ENCODE data around the gene PAQR9. TPM values are rescaled to one million over a fixed set of nuclear protein-coding genes. Genes with fewer than 3 reads are reported as not detected.

PAQR9 gene
- total and polyA plus RNA-seq, 8 donors = 0.11 to 0.13 TPM; not detected in 6

DNA sequence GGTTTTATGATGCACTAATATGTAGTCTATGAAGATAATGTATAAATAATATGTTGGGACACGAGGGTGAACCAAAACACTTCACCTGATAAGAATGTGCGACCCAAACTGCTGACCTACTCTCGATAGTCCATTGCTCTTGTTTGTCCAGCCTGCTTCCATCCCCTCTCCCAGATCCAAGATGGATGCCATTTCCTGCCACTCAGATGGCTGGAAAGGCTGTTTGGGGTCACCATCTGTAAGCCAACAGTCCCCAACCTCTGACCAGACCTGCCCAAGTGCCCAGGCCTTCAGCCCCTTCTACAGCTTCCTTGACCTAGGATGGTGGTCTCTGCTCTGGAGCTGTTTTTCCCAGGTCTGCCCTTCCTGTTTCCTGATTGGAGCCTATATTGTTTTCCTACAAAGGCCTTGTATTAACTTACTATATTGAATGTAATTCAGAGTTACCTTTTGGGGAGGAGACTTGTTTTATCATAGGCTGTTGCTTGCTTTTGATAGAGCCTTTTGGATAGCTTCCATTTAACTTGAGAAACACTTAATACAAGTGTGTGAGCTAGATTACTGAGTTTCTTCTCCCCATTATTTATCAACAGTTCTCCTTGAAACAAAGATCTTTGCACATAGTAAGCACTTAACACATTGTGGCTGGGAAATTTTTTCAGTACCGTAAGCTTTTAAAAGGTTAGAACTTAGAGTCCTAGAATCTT is 5.0 kb upstream of the PAQR9 start:
- peaks cover 0 to 5% of the 10 kb centered on the region in 2 donors for H3K4me1 ChIP-seq
- no peaks in the 10 kb centered on the region for H3K9me3 ChIP-seq
- H3K36me3 ChIP-seq = no peaks in the 10 kb centered on the region
- ATAC-seq = no peak
- H3K27me3 ChIP-seq = peaks cover 18 to 39% of the 10 kb centered on the region in 2 donors
- no peak overlapping the region for H3K27ac ChIP-seq
- no peak overlapping the region for H3K4me3 ChIP-seq
- DNase-seq = no peak
- intact Hi-C loops (cut with DNase I) = no loop called here
- TF ChIP-seq, protein P1, sequence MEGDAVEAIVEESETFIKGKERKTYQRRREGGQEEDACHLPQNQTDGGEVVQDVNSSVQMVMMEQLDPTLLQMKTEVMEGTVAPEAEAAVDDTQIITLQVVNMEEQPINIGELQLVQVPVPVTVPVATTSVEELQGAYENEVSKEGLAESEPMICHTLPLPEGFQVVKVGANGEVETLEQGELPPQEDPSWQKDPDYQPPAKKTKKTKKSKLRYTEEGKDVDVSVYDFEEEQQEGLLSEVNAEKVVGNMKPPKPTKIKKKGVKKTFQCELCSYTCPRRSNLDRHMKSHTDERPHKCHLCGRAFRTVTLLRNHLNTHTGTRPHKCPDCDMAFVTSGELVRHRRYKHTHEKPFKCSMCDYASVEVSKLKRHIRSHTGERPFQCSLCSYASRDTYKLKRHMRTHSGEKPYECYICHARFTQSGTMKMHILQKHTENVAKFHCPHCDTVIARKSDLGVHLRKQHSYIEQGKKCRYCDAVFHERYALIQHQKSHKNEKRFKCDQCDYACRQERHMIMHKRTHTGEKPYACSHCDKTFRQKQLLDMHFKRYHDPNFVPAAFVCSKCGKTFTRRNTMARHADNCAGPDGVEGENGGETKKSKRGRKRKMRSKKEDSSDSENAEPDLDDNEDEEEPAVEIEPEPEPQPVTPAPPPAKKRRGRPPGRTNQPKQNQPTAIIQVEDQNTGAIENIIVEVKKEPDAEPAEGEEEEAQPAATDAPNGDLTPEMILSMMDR (IDR thresholded peaks at IDR 0.05) = no peak

DNA sequence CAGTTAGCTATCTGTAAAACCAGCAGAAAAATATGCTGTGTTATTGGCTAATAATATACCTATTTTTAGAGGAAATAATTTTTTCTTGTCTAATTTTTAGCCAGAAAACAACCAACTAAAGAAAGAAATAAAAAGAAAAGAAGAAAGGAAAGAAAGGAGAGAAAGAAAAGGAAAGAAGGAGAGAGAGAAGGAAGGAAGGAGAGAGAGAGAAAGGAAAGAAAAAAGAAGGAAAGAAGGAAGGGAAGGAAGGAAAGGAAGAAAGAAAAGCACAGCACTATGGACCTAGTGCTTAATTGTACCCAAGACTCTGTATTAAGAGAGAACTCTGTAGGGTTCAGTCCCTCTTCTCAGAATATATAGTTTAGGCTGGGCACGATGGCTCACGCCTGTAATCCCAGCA is 3.3 kb upstream of the PAQR9 start:
- TF ChIP-seq, protein P1 (IDR thresholded peaks at IDR 0.05) = no peak
- ATAC-seq = no peak

DNA sequence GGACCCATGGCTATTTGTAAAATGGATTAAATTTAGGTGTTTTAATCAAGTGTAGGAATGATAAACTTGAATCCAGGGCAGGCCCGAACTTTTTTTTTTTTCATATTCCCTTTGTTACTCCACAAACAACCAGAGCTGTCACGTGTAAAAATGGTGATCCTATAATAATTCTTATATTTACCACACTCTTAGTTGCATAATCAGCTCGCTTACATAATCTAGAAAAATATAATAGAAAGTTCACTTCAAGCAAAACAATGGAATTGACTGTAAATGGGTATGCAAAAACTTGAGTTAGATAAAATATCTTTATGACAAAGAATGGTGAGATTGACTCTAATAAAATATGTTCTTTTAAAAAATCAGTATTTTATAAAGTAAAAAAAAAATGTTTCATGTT is 2.1 kb upstream of the PAQR9 start:
- H3K4me3 ChIP-seq = no peak overlapping the region
- ATAC-seq (no peak), DNase-seq (no peak)
- TF ChIP-seq, protein P1 (IDR thresholded peaks at IDR 0.05) = no peak
- peaks cover 0 to 12% of the 10 kb centered on the region in 2 donors for H3K4me1 ChIP-seq
- no peaks in the 10 kb centered on the region for H3K36me3 ChIP-seq
- H3K9me3 ChIP-seq = no peaks in the 10 kb centered on the region
- intact Hi-C loops (cut with DNase I) = no loop called here
- peaks cover 45 to 68% of the 10 kb centered on the region in 2 donors for H3K27me3 ChIP-seq
- H3K27ac ChIP-seq = no peak overlapping the region

More for the DNA sequence above, 3.3 kb upstream of the PAQR9 start:
- H3K4me3 ChIP-seq = no peak overlapping the region
- intact Hi-C loops (cut with DNase I) = no loop called here
- H3K4me1 ChIP-seq = peaks cover 0 to 12% of the 10 kb centered on the region in 2 donors
- peaks cover 34 to 55% of the 10 kb centered on the region in 2 donors for H3K27me3 ChIP-seq
- H3K9me3 ChIP-seq = no peaks in the 10 kb centered on the region
- H3K27ac ChIP-seq = no peak overlapping the region
- no peak for DNase-seq
- no peaks in the 10 kb centered on the region for H3K36me3 ChIP-seq

DNA sequence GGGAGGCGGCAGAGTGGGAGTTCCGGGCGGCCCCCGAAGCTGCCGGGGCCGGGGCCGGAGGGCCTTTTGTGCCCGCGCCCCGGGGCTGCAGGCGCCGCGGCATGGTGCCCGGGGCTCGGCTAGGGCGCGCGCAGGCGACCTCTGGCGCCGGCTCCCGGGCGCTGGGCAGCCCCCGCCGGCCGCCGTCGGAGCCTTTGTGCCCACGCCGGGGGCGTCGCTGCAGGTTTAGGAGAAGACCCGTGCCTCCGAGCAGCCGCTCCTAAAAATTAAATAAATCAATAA is 299 bp downstream of the PAQR9 start:
- Histone ChIP-seq H3K4me3 (peak overlapping the region; percentile 45 to 46), H3K9me3 (no peaks in the 10 kb centered on the region), H3K4me1 (peaks cover 0 to 12% of the 10 kb centered on the region in 2 donors), H3K36me3 (no peaks in the 10 kb centered on the region), H3K27ac (no peak overlapping the region), H3K27me3 (peaks cover 51 to 87% of the 10 kb centered on the region in 2 donors)
- intact Hi-C loops (cut with DNase I) = no loop called here
- ATAC-seq = no peak
- no peak for DNase-seq
- TF ChIP-seq, protein P1 (IDR thresholded peaks at IDR 0.05) = no peak

DNA sequence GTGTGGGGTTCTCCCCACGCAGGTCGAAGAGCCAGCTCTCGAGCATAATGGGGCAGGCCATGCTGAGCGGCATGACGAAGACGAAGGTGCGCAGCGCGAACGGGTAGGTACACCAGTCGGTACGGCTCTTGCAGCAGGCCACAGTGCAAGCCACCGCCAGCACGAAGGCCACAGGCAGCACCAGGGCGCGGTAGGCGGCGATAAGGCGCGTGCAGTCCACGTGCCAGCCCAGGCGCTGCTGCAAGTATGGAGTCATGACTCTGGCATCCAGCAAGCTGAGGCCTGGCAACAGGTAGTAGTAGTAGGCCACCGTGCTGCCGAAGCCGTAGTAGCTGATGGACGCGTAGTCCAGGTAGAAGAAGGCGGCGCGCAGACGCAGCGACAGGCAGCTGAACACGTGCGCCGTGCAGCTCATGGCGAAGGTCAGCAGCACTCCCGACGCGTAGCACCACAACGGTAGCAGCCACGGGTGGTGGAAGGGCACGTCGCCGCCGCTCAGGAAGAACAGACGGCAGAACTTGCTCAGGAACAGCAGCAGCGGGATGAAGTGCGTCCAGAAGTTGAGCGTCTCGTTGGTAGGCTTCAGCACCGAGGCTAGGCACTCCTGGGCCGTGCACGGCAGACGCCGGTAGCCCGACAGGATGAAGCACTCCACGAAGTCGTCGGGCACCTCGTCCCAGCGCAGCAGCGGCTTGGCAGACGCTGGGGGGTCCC is 797 bp downstream of the PAQR9 start:
- H3K27ac ChIP-seq = no peak overlapping the region
- H3K4me3 ChIP-seq = peak overlapping the region in 1 of 2 donors; percentile 45
- H3K4me1 ChIP-seq = peaks cover 0 to 12% of the 10 kb centered on the region in 2 donors
- TF ChIP-seq, protein P1 (IDR thresholded peaks at IDR 0.05) = no peak
- peaks cover 51 to 92% of the 10 kb centered on the region in 2 donors for H3K27me3 ChIP-seq
- no peaks in the 10 kb centered on the region for H3K36me3 ChIP-seq
- DNase-seq (peak in 1 of 4 donors; percentile 67), ATAC-seq (no peak)
- H3K9me3 ChIP-seq = no peaks in the 10 kb centered on the region
- intact Hi-C loops (cut with DNase I) = no loop called here

Measured in left lung (tissue), 10 donors.